ENCODE results near the gene VDAC1. TPM values are rescaled to one million over a fixed set of nuclear protein-coding genes. Genes with fewer than 3 reads are reported as not detected.

VDAC1 gene
- total RNA-seq, 1 experiment from 2014 or later: 334 TPM

DNA sequence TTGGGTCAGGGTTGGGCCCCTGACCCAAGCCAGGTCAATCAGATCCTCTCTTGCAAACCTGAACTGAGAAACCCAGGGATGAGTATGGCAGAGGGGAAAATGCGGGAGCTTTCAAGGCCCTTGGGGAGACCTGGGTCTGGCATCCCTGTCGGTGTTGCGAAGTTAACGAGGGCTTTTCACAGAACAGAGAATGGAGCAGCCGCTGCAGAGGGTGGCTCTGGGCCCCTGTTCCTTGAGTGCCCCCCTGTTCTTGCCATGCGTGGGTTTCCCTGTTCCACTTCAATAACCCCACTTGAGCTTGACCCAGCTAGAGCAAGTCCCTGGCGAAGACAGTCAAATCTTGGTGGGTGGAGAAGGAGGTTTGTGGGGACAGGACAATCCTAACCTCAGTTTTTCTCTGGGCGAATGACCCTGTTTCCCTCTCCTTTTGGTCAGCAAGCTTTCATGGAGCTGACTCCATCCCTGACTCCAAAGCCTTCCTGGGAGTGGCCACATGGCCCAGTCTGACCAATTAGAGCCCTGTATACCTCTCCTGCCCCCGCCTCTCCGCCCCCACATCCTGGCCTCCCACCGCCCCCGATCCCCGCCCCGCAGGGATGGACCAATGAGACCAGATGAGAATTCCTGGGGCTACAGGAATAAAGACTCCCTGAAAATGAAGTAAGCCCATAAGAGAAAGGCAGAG is 2.9 kb upstream of the VDAC1 start:
- intact Hi-C loops (cut with micrococcal nuclease): no loop called here
- POLR2A ChIA-PET: interaction anchor here (0.8 to 1.1 kb wide), 2 partner anchors 58 to 169 kb away, joined by 3 read pairs; partner anchors contain the start of gene SKP1
- H3K4me1 Mint-ChIP-seq (ENCODE audit: insufficient read depth, unreplicated experiment): peaks cover 18% of the 10 kb centered on the region
- peaks cover 9% of the 10 kb centered on the region for H3K9me3 Mint-ChIP-seq (ENCODE audit: unreplicated experiment)
- H3K36me3 Mint-ChIP-seq (ENCODE audit: insufficient read depth, unreplicated experiment): no peaks in the 10 kb centered on the region
- TF ChIP-seq, protein P1, sequence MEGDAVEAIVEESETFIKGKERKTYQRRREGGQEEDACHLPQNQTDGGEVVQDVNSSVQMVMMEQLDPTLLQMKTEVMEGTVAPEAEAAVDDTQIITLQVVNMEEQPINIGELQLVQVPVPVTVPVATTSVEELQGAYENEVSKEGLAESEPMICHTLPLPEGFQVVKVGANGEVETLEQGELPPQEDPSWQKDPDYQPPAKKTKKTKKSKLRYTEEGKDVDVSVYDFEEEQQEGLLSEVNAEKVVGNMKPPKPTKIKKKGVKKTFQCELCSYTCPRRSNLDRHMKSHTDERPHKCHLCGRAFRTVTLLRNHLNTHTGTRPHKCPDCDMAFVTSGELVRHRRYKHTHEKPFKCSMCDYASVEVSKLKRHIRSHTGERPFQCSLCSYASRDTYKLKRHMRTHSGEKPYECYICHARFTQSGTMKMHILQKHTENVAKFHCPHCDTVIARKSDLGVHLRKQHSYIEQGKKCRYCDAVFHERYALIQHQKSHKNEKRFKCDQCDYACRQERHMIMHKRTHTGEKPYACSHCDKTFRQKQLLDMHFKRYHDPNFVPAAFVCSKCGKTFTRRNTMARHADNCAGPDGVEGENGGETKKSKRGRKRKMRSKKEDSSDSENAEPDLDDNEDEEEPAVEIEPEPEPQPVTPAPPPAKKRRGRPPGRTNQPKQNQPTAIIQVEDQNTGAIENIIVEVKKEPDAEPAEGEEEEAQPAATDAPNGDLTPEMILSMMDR (IDR thresholded peaks at IDR 0.05; ENCODE audit: unreplicated experiment): no peak
- peak; percentile 30 for DNase-seq (ENCODE audit: unreplicated experiment)
- no peak overlapping the region for H3K27ac Mint-ChIP-seq (ENCODE audit: low read depth, unreplicated experiment)
- CTCF ChIA-PET: interaction anchor here (0.6 to 1.6 kb wide), 5 partner anchors 11 to 133 kb away, joined by 3 to 8 read pairs (median 4); no protein-coding TSS in a partner anchor
- H3K4me3 Mint-ChIP-seq (ENCODE audit: unreplicated experiment): no peak overlapping the region
- peaks cover 15% of the 10 kb centered on the region for H3K27me3 Mint-ChIP-seq (ENCODE audit: insufficient read depth, unreplicated experiment)
- no TSS peak for BruUV-seq (replicated peaks)

GRCh38 chr5:134006115-134006514 is 1.3 kb upstream of the VDAC1 start:
- peaks cover 31% of the 10 kb centered on the region for H3K4me1 Mint-ChIP-seq (ENCODE audit: insufficient read depth, unreplicated experiment)
- H3K27ac Mint-ChIP-seq (ENCODE audit: low read depth, unreplicated experiment): peak overlapping the region; percentile 95
- TF ChIP-seq, protein P1 (IDR thresholded peaks at IDR 0.05; ENCODE audit: unreplicated experiment): no peak
- intact Hi-C loops (cut with micrococcal nuclease): no loop called here
- no peaks in the 10 kb centered on the region for H3K9me3 Mint-ChIP-seq (ENCODE audit: unreplicated experiment)
- H3K36me3 Mint-ChIP-seq (ENCODE audit: insufficient read depth, unreplicated experiment): peaks cover 13% of the 10 kb centered on the region
- no peaks in the 10 kb centered on the region for H3K27me3 Mint-ChIP-seq (ENCODE audit: insufficient read depth, unreplicated experiment)
- BruUV-seq (replicated peaks): no TSS peak
- peak overlapping the region; percentile 90 for H3K4me3 Mint-ChIP-seq (ENCODE audit: unreplicated experiment)
- ChIA-PET CTCF (interaction anchor here (0.6 to 1.5 kb wide), 3 partner anchors 20 to 583 kb away, joined by 4 to 8 read pairs (median 4); no protein-coding TSS in a partner anchor), POLR2A (interaction anchor here (4.1 kb wide), 1 partner anchor 219 kb away, joined by 27 read pairs; the partner anchor contains the start of gene PPP2CA)
- no peak for DNase-seq (ENCODE audit: unreplicated experiment)

DNA sequence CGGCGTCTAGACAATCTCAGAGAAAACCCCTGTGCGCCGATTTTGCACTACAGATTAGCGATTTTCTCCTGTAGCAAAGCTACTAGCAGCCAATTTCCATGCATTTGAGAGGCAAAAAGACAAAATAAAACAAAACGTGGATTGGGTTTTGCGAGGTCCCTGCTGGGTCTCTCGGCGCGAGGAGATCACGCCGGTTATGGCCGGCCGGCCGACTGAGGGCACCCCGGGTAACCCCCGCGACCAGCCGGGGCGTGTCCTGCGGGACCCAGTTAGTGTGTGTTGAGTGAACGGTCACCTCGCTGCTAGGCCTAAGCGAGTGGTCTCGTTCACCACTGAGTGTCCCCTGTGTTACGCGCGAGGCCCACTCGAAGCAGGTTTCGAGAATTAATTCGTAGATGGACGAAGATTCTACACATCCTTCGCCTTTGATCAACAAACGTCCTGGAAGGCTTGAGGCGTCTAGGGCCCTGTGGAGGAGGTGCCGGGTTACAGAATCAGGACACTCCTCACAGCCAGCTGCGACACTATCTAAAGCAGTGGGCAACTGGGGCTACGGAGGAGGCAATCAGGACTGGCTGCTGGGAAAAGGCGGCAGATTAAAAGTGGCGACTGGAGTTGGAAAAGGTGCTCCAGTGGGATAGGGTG is 764 bp upstream of the VDAC1 start:
- TF ChIP-seq, protein P1 (IDR thresholded peaks at IDR 0.05; ENCODE audit: unreplicated experiment): no peak
- no TSS peak for BruUV-seq (replicated peaks)
- Mint-ChIP-seq H3K27me3 (ENCODE audit: insufficient read depth, unreplicated experiment) (no peaks in the 10 kb centered on the region), H3K4me1 (ENCODE audit: insufficient read depth, unreplicated experiment) (peaks cover 34% of the 10 kb centered on the region), H3K27ac (ENCODE audit: low read depth, unreplicated experiment) (peak overlapping the region; percentile 95), H3K4me3 (ENCODE audit: unreplicated experiment) (peak overlapping the region; percentile 90), H3K9me3 (ENCODE audit: unreplicated experiment) (no peaks in the 10 kb centered on the region), H3K36me3 (ENCODE audit: insufficient read depth, unreplicated experiment) (peaks cover 14% of the 10 kb centered on the region)
- intact Hi-C loops (cut with micrococcal nuclease): no loop called here
- ChIA-PET CTCF (interaction anchor here (0.9 to 1.5 kb wide), 3 partner anchors 11 to 582 kb away, joined by 4 to 6 read pairs (median 4); no protein-coding TSS in a partner anchor), POLR2A (interaction anchor here (0.6 to 4.1 kb wide), 20 partner anchors 8 to 1268 kb away, joined by 3 to 51 read pairs (median 4); partner anchors contain the start of genes AFF4, C5orf15, KIF3A and PPP2CA)
- DNase-seq (ENCODE audit: unreplicated experiment): no peak
